GM19463 (cell line): ENCODE results near the gene SPACA7.

ENCODE experiments used
- ATAC-seq: cut with Tn5 transposase; IDR thresholded peaks from one replicate; pipeline ENCODE4 v1.9.1; 2021; ENCODE audit warnings: mild to moderate bottlenecking, moderate library complexity; ENCODE audit not compliant: unreplicated experiment

The SPACA7 gene, protein sequence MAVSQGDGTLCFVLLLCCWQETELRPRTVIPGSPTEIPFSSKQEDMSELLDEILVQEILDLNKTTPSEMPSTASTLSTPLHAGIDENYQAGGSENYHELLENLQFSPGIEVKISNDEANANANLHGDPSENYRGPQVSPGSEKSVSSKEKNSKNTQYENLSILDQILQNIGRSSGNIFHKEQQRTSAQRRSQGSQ

DNA sequence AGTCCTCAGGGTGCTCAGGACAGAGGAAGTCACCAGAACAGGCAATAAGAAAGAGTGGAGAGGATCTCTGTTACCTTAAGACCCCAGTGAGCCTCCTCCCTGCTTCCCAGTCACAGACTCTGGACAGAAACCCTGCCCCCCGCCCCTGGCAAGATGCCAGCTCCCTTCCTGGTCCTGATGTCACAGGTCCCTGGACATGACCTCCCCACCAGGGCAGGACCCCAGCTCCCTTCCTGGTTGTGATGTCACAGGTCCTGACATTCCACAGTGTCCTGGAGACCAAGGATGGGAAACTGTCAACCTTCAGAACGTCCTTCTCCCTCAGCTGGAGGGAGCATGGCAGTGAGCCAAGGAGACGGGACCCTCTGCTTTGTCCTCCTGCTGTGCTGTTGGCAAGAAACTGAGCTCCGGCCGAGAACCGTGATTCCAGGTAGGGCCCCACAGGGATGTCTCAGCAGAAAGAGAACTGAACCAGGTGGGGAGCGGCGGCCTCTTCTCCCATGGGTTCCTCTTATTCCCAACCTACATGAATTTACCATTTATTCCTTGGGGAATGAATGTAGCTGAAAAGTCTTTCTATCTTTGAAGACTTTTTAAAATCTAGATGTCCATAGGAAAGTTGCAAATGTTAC, at the start of gene SPACA7:
Gene SPACA7 (plus strand): TSS at position 306 of the 632 bp plus-strand sequence. CDS start 31 bp downstream, at position 337.
- ATAC-seq = no peak

DNA sequence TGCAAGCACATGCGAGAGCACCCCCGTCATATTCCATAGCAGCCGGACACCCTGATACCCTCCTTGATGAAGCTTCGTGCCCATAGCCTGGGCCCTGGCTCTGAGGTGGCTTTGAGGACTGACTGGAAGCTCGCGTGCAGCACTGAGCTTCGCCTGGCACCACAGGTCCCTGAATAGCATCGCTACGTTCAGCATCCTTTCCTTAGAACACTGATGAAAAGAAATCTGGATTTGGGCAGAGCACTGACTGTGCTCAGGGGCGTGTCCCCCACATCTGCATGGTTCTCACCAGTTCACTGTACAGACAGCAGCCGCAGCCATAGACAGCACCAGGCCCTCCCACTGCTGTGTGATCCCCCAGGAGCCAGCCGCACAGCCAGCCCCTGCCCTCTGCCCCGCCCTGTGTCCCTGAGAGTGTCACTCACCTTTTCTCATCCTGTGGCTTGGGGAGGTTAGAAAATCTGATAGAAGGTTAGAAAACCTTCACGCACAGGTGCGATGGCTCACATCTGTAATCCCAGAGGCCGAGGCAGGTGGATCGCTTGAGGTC, 49.3 kb upstream of the SPACA7 start:
- no peak for ATAC-seq

DNA sequence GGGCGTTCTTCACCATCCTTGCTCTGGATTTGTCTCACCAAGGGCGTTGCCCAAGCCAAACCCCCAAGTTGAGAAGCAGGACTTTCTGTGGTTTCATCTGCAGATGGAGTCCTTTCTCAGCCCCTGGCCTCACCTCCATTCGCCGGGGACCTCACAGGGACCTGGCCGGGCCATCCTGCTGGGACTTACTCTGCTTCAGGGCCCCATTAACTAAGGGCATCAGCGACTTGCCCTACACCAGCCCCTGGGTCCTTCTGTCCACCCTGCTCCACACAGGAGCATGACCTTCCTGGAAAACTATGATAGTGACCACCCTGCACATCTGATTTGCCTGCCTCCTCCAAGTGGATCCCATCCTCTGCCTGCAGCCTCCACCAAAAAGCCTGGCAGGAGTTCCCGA, 47.2 kb upstream of the SPACA7 start:
- ATAC-seq = no peak

DNA sequence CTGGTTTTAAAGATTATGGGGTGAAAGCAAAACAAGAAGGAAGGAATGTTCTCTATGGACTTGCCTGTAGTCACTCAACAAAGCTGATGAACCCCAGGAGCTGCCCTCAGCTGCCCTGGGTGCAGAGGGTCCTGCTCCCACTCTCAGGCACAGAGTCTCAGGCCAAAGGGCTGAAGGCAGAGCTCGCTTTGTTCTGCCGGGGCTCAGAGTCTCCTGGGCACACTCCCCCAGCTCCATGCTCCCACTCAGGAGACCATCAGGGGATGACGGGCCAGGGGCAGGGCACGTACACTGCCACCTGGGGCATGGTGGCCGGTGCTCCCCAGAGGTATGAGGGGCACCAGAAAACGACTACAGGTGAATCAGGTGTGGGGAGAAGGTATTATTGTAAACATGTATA, 46.8 kb upstream of the SPACA7 start:
- no peak for ATAC-seq

DNA sequence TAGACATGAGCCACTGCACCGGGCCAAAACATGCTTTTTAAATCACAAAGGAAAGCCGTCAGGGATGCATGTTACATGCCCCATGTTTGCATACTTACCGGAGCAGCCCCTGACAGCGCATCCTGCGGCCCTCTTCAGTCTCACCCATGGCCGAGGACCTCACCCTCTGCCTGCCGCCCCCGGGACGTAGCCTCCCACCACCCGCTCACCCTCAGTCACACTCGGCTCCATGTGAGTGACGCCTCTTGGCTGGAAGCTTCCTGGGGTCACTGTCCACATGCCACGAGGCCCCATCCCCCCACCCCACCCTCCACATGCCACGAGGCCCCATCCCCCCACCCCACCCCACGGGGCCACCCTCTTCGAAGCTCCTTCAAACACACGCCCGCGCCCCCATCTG, 46.1 kb upstream of the SPACA7 start:
- no peak for ATAC-seq

DNA sequence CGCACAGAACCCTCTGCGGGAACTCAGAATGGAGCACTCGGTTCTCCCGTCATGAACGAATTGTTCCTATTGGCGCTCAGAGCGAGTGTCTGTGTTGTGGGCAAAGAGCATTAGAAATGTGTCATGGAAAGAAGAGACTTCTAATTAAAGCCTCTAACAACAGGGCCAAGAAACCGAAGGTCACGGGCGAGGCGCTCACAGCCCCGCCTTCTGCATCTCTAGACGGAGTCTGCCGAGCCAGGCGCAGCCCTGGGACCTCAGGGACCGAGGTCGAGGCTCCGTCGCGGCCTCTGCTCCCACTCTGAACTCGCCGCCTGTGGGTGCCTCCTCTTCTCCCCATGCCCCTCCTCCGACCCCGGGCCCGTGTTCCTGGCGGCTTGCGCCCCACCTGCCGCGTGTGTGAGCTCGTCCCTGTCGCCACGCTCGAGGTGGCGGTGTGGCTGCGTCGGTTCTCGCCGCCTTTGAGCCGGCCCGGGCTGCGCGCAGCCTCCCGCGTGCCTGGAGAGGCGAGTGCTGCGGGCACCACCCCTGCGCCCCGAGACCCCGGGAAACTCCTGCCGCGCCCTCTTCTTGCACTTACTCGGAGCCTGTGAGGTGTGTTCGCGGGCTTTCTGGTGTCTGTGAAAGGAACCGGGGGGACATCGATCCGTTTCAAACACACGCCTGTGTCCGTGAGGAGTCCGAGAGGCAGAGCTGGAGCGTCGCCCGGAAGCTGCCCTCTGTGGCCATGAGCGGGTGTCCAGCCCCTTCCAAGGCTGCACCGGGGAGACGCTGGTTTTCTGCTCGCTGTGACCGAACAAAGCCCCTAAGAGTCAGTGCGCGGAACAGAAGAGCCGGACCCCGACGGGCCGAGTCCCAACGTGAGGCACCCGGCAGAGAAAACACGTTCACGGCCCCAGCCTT, 45.4 kb upstream of the SPACA7 start:
- ATAC-seq = no peak

DNA sequence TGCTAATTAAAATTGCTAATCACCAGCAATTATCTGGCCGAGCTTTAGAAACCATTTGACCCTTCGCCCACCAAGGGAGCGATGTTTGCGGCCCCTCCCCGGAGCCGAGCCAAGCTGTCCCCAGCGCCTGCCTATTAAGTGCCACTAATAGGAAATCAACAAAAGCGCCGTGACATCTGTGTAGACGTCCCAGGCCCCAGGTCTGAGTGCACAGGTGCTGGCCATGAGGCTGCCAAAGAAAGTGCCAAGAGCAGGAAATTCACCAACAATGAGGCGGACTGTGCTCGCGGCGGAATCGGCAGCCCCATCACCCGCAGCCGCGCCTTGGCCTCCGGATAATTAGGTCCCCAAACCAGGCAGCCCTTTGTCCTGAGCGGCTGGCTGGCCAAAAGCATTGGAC, 44.5 kb upstream of the SPACA7 start:
- ATAC-seq = no peak

DNA sequence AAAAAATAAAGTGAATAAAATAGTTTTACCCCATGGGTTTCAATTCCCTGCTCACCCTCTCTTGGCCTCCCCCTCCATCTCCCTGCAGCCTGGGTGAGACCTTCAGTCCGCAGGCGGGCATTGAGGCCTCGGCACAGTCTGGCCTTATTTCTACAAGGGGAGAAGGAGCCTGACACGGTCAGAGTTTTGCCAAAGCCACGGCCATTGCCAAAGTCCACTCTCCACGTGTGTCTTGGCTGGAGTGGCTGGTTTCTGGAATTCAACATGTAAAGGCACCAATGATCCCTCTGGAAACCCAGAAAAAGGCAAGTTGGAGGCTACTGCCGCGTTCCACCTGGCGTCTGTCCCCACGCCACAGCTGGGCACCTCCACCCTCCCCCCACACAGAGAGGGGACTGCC, 43.4 kb upstream of the SPACA7 start:
- ATAC-seq = no peak

DNA sequence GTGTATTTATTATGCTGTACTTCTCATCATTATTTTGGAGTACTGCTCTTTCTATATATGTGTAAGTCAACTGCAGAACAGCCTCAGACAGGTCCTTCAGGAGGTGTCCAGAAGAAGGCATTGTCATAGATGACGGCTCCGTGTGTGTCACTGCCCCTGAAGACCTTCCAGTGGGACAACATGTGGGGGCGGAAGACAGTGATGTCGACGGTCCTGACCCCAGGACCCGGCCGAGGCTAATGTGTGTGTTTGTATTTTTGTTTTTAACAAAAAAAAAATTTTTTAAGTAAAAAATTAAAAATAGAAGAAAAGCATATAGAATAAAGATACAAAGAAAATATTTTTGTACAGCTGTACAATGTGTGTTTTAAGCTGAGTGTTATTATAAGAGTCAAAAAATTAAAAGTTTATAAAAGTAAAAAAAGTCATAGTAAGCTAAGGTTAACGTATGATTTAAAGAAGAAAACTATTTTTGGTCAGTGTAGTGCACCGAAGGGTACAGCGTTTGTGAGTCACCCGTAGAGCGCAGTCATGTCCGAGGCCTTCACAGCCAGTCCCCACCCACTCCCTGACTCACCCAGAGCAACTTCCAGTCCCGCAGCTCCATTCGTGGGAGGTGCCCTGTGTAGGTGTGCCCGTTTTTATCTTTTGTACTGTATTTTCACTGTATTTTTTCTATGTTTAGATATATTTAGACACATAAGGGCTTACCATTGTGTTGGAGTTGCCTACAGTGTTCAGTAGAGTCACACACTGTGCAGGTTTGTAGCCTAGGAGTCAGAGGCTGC, 42.2 kb upstream of the SPACA7 start:
- ATAC-seq = no peak

DNA sequence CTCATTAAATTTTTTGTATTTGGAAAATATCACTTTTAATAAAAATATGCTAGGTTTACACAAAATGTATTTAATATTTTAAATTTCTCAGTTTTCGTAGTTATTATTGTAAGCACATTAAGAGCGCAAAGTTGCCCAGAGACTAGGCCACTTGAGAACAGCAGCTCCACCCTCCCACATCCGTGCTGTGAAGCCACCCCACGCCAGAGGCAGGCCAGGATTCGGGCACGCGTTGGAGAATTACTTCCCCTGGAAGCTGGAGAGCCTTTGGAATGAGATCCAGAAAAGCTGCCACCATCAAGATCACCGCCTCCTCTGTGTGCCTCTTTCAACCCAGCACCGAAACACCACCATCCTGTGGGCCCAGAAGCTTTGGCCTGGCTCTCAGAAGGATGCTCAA, 41.0 kb upstream of the SPACA7 start:
- no peak for ATAC-seq

DNA sequence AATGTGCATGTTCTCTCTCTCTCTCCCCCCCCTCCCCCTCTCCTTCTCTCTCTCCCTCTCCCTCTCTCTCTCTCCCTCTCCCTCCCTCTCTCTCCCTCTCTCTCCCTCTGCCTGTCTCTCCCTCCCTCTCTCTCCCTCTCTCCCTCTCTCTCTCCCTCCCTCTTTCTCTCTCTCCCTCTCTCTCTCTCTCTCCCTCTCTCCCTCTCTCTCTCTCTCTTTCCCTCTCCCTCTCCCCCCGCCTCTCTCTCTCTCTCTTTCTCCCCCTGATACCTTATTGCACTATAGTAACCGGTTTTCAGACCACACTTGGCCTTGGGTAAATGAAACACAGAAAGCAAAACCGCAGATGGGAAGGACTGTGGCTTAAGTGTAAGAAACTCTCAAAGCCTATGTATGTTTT, 34.7 kb upstream of the SPACA7 start:
- ATAC-seq = no peak

DNA sequence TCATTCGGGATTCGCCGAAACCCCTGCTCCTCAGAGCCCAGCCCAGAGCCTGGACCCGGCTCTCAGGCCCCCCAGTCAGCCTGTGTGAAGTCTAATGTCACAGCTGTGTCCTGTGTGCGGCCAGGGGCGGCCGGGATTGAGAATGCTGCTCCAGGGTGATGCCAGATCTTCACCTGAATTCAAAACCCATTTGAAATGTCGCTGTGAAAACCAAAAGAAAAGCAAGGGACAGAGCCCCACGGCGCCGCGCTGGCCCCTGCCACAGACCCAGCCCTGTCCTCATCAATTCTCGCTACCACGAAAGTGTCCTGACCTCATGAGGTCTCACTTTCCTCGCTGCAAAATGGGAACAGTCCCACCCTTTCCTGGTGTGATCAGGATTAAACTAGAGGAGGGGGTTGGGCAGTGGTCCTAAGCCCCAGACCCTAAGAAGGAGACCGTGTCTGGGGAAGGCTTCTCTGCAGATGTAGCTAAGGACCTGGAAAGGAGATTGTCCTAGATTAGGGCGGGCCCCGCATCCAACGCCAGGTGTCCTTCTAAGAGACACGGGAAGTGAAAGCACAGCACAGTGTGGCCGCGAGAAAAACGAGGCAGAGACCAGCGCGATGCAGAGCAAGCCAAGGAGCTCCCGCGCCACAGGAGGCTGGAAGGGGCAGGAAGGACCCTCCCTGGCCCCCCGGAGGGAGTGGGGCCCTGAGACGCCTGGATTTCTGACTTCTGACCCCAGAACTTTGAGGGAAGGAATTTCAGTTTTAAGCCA, 34.0 kb upstream of the SPACA7 start:
- no peak for ATAC-seq

DNA sequence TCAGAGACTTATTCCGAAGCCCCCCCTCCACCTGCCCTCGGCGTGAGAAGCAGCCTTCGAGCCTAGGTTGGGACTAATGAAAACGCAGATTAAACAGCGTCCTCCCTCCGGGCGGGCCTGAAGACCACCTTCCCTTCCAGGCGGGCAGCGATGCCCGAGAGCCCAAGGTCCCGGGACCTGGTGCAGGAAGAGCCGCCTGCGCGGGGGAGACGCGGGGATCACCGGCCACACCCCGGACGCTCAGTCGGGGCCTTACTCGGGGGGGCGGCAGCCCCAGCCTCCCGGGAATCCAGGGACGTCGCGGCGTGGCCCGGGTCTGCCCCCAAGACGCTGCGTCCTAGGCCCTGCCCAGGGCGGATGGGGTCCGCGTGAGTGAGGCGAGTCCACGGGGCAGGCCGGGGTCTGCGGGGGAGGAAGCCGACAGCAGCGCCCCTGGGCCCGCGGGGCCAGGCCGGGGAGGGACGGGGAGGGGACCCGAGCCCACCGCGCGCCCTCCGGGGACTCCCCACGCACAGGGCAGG, 33.3 kb upstream of the SPACA7 start:
- no peak for ATAC-seq

DNA sequence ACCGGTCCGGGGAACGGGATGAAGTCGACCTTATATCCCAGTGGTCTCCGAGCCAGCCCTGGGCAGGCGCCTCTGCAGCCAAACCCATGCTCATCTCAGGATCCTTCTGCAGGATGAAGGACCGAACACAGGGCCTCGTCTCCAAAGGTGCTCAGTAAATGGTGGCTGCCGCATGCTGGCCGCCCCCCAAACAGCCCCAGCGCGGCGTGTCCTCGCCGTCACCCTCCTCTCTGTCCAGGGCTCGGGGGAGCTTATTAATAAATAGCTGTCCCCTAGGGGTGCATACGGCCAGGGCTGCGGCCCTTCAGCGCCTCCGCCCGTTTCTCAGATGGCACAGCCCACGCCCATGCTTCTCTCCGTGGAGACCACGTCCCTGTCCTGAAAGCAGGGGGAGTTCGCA, 32.6 kb upstream of the SPACA7 start:
- ATAC-seq = no peak

DNA sequence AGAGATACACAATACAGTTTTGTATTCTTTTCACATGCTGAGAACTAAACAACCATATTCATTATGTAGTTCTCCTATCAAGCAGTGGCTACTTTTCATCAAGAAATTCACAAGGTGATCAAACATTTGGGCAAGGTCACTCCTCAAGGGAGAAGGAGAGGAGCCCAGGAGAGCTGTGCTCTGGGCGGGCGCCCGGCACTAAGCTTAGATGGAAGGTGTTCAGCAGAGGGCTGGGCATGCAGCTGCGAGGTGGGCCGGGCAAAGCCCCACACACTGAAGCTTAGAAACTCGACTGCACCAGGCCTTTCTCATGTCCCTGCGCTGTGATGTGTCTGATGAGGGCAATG, 30.4 kb upstream of the SPACA7 start:
- ATAC-seq = no peak

DNA sequence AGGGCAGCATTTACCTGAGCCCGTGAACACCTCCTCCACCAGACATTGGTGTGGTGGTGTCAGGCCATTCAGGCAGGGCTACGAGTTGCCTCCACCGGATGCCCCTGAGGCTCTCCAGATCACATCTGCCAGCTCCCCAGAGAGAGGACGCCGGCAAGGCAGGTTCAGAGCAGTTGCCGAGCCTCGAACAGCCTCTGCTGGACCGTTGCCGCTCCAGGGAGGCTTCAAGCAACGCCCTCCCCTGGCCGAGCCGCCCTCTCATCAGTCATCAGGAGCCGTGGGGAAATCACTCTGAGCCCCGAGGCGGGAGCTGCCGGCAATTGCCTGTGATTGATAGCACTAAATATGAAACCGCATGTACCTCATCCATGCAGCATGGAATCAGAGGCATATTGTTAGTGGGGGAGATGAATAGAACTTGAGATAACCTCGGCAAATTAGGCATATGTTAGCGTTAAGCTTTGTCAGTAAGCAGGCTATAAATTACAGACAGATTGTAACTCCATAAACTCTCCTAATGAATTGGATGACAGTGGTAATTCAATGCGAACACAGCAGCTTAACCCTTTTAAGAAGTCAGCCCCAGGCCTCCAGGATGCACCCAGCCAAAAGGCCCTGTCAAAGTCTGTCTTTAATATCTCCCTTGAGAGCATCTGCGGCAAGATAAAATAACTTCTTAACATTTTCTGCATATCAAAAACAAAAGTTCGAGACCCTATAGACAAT, 29.8 kb upstream of the SPACA7 start:
- ATAC-seq = no peak

DNA sequence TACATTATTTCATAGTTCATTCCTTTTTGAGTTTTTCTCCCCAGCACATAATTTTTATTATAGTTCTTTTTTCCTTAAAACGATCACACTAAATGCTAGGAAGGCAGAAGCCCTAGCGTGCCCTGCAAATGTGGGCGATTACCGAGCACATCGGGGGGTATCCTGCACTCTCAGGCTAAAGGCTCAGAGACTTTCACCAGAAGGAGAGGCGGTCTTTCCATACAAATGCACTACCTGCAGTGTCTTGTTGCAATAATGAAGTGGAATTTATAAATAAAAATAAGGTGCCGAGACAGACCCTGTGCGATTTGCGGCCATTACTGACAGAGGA, 29.3 kb upstream of the SPACA7 start:
- no peak for ATAC-seq

DNA sequence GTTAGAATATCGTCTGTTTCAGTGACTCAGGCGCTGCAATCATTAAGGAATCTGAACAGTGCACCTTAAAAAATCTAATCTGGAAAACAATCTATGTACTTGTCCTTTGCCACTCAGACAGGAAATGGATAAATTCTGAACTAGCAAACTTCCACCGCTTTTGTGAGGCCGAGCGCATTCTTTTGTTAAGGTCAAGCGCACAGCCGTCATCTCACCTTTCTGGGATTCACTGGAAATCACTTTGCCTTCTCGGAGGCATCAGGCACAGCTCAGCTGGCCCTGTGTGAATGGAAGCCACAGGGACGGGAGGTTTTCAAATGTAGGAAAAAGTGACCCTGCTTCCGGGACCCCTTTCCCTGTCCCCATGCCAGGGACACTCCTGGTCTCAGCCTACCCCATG, 28.2 kb upstream of the SPACA7 start:
- ATAC-seq = no peak

DNA sequence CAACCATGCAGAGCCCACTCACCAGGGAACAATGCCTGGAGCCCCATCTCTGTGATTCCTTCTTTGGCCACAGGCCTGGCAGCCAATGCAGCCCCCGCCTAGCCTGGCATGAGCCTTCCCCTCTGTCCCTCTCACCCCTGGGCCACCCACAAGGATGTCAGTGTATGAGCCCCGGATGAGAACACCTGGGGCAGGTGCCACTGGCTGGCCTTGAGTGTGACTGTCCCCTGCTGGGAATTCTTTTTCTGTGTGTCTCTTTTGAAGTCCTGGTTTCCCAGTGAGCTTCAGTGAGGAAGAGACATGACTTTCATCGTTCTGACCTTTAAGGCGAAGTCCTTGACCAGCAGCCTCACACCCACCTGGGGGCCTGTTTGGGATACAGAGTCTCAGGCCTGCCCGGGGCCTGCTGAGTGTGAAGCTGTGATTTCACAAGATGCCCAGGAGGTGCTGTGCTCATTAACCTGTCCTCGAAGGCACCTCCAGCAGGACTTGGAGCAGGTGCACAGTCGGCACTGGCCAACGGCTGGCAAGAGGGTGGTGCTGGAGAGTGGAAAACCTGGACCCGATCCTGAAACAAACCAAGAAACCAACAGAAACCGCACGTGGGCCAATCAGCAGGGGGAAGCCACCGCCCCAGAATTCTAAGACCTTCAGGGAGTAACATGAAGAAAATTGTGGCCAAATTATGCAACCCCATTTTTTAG, 27.4 kb upstream of the SPACA7 start:
- ATAC-seq = no peak
